Measurements from ENCODE around the gene SUSD3. TPM values are rescaled to one million over a fixed set of nuclear protein-coding genes. Genes with fewer than 3 reads are reported as not detected.

The SUSD3 gene
- total RNA-seq, 1 experiment from 2014 or later: 2.2 TPM

GRCh38 chr9:93049491-93049890, 9.0 kb upstream of the SUSD3 start:
- Histone ChIP-seq H3K4me3 (ENCODE audit: low read depth, low read length) (no peak overlapping the region), H3K27me3 (replicated peaks; ENCODE audit: control insufficient read depth, insufficient read depth, low read length) (no peaks in the 10 kb centered on the region), H3K9me3 (no peaks in the 10 kb centered on the region), H3K4me1 (no peaks in the 10 kb centered on the region), H3K36me3 (ENCODE audit: control insufficient read depth, insufficient read depth, low read length) (no peaks in the 10 kb centered on the region)
- no TSS peak for BruUV-seq (replicated peaks)
- POLR2A ChIA-PET: no interaction called here
- Mint-ChIP-seq H3K4me3 (ENCODE audit: unreplicated experiment) (no peak overlapping the region), H3K36me3 (ENCODE audit: insufficient read depth, unreplicated experiment) (no peaks in the 10 kb centered on the region), H3K27me3 (ENCODE audit: insufficient read depth, unreplicated experiment) (no peaks in the 10 kb centered on the region), H3K27ac (ENCODE audit: unreplicated experiment) (peak overlapping the region; percentile 53), H3K4me1 (ENCODE audit: low read depth, unreplicated experiment) (no peaks in the 10 kb centered on the region), H3K9me3 (ENCODE audit: unreplicated experiment) (no peaks in the 10 kb centered on the region)
- TF ChIP-seq CTCF (IDR thresholded peaks at IDR 0.05; ENCODE audit: insufficient read depth in 1 of 2, low read depth in 1 of 2, low read length in 1 of 2, severe bottlenecking in 1 of 2, unreplicated experiment in 1 of 2): no peak
- CTCF ChIA-PET: no interaction called here
- DNase-seq: no peak
- intact Hi-C loops (cut with micrococcal nuclease; ENCODE audit: unreplicated experiment): no loop called here

- no peaks in the 10 kb centered on the region for H3K4me1 ChIP-seq
- H3K4me3 ChIP-seq (ENCODE audit: low read depth, low read length): no peak overlapping the region
- ChIA-PET POLR2A (interaction anchor here (0.6 kb wide), 1 partner anchor 1504 kb away, joined by 3 read pairs; no protein-coding TSS in a partner anchor), CTCF (no interaction called here)
- Mint-ChIP-seq H3K36me3 (ENCODE audit: insufficient read depth, unreplicated experiment) (no peaks in the 10 kb centered on the region), H3K27me3 (ENCODE audit: insufficient read depth, unreplicated experiment) (no peaks in the 10 kb centered on the region), H3K27ac (ENCODE audit: unreplicated experiment) (no peak overlapping the region), H3K4me3 (ENCODE audit: unreplicated experiment) (no peak overlapping the region), H3K4me1 (ENCODE audit: low read depth, unreplicated experiment) (no peaks in the 10 kb centered on the region), H3K9me3 (ENCODE audit: unreplicated experiment) (no peaks in the 10 kb centered on the region)
- H3K27me3 ChIP-seq (replicated peaks; ENCODE audit: control insufficient read depth, insufficient read depth, low read length): no peaks in the 10 kb centered on the region
- no TSS peak for BruUV-seq (replicated peaks)
- intact Hi-C loops (cut with micrococcal nuclease; ENCODE audit: unreplicated experiment): no loop called here
- no peaks in the 10 kb centered on the region for H3K9me3 ChIP-seq
- H3K36me3 ChIP-seq (ENCODE audit: control insufficient read depth, insufficient read depth, low read length): no peaks in the 10 kb centered on the region
- no peak for TF ChIP-seq CTCF (IDR thresholded peaks at IDR 0.05; ENCODE audit: insufficient read depth in 1 of 2, low read depth in 1 of 2, low read length in 1 of 2, severe bottlenecking in 1 of 2, unreplicated experiment in 1 of 2)
- no peak for DNase-seq
Measured at GRCh38 chr9:93050231-93050630, 8.3 kb upstream of the SUSD3 start.

GRCh38 chr9:93051680-93052089, 6.8 kb upstream of the SUSD3 start:
- no peak for TF ChIP-seq CTCF (IDR thresholded peaks at IDR 0.05; ENCODE audit: insufficient read depth in 1 of 2, low read depth in 1 of 2, low read length in 1 of 2, severe bottlenecking in 1 of 2, unreplicated experiment in 1 of 2)
- BruUV-seq (replicated peaks): no TSS peak
- H3K4me3 Mint-ChIP-seq (ENCODE audit: unreplicated experiment): no peak overlapping the region
- no peaks in the 10 kb centered on the region for H3K9me3 Mint-ChIP-seq (ENCODE audit: unreplicated experiment)
- no peaks in the 10 kb centered on the region for H3K36me3 Mint-ChIP-seq (ENCODE audit: insufficient read depth, unreplicated experiment)
- intact Hi-C loops (cut with micrococcal nuclease; ENCODE audit: unreplicated experiment): no loop called here
- H3K4me1 ChIP-seq: no peaks in the 10 kb centered on the region
- no peaks in the 10 kb centered on the region for H3K27me3 ChIP-seq (replicated peaks; ENCODE audit: control insufficient read depth, insufficient read depth, low read length)
- no peaks in the 10 kb centered on the region for H3K27me3 Mint-ChIP-seq (ENCODE audit: insufficient read depth, unreplicated experiment)
- no peaks in the 10 kb centered on the region for H3K9me3 ChIP-seq
- H3K4me1 Mint-ChIP-seq (ENCODE audit: low read depth, unreplicated experiment): no peaks in the 10 kb centered on the region
- no peak overlapping the region for H3K27ac Mint-ChIP-seq (ENCODE audit: unreplicated experiment)
- H3K36me3 ChIP-seq (ENCODE audit: control insufficient read depth, insufficient read depth, low read length): no peaks in the 10 kb centered on the region
- ChIA-PET POLR2A (interaction anchor here (0.6 kb wide), 1 partner anchor 44 kb away, joined by 4 read pairs; no protein-coding TSS in a partner anchor), CTCF (no interaction called here)
- H3K4me3 ChIP-seq (ENCODE audit: low read depth, low read length): no peak overlapping the region
- DNase-seq: no peak
